Lower leg skin (tissue), 4 donors: ENCODE data around the gene CBL. TPM values are rescaled to one million over a fixed set of nuclear protein-coding genes. Genes with fewer than 3 reads are reported as not detected.
"Not testable (repeated sequence)": the region's sequence is repeated elsewhere in the genome, so short reads cannot be mapped to it uniquely, and the experiment has no call there.

Source experiments
- DNase-seq, 2 donors: peaks; one replicate each; pipeline ENCODE4 v3.0.0-alpha.2; 2019; ENCODE audit warnings: low spot score in 2 of 2
- H3K4me3 ChIP-seq: fragments of 200-600 bp; sonication (generic); 2 replicates; pipeline ENCODE4 v1.5.1; 2017; ENCODE audit warnings: mild to moderate bottlenecking, low read depth; ENCODE audit not compliant: poor library complexity, severe bottlenecking
- POLR2A ChIP-seq, 2 donors: fragments of 450-650 bp; IDR thresholded peaks; one replicate each; pipeline ENCODE4 v1.6.1; 2016 to 2017; ENCODE audit warnings: antibody characterized with exemption in 2 of 2, mild to moderate bottlenecking in 1 of 2, moderate library complexity in 1 of 2
- WGBS, 2 donors: methylation state at CpG; one replicate each; pipeline ENCODE4 v1.1.5; 2018; 5-methylcytosine and 5-hydroxymethylcytosine counted together
- intact Hi-C: fragments of 100-400 bp; cut with DNase I; formaldehyde crosslinking; loops from one replicate; pipeline ENCODE4 v1.15.0; 2023; ENCODE audit warnings: low total_unique reads
- total RNA-seq, 4 donors: library from RNA; depleted of rRNA; stranded (reverse); fragments of >200 nt; gene quantifications; one replicate each; pipeline ENCODE4 v1.1.0, GENCODE V29; 2016
- TF ChIP-seq, protein P1 (sequence below), 3 donors: fragments of 450-650 bp; IDR thresholded peaks; one replicate each; pipeline ENCODE4 v1.5.1; 2016; ENCODE audit warnings: antibody characterized with exemption in 3 of 3, mild to moderate bottlenecking in 3 of 3, moderate library complexity in 2 of 3

CBL gene
- total RNA-seq, 4 donors from 2014 or later, result 11.7 to 14.6 (median 14.0) TPM

DNA sequence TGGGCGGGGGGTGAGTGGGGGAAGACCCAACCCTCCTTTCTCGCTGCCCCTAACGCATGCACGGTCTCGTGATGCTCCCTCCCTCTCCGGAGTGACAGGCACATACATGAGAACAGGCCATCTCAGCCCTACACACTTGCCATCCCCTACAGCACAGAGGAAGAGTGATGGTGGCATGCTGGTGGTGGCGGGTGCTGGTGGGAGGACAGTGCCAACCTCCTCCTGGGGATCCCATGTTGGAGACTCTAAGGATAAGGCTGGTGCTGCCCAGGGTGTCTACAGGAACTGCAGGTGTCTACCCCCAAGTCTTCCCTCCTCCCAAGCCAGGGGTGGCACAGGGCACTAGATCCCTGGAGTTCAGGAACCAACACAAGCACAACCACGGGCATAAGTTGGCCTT is 44.3 kb upstream of the CBL start:
- no peak for DNase-seq
- TF ChIP-seq POLR2A (IDR thresholded peaks at IDR 0.05), result no peak
- TF ChIP-seq, protein P1, sequence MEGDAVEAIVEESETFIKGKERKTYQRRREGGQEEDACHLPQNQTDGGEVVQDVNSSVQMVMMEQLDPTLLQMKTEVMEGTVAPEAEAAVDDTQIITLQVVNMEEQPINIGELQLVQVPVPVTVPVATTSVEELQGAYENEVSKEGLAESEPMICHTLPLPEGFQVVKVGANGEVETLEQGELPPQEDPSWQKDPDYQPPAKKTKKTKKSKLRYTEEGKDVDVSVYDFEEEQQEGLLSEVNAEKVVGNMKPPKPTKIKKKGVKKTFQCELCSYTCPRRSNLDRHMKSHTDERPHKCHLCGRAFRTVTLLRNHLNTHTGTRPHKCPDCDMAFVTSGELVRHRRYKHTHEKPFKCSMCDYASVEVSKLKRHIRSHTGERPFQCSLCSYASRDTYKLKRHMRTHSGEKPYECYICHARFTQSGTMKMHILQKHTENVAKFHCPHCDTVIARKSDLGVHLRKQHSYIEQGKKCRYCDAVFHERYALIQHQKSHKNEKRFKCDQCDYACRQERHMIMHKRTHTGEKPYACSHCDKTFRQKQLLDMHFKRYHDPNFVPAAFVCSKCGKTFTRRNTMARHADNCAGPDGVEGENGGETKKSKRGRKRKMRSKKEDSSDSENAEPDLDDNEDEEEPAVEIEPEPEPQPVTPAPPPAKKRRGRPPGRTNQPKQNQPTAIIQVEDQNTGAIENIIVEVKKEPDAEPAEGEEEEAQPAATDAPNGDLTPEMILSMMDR (IDR thresholded peaks at IDR 0.05), result no peak
- intact Hi-C loops, result no loop called here
- 87% methylated on average over 8 of the region's 8 CpGs for WGBS, 2 donors
- H3K4me3 ChIP-seq, result no peak overlapping the region

DNA sequence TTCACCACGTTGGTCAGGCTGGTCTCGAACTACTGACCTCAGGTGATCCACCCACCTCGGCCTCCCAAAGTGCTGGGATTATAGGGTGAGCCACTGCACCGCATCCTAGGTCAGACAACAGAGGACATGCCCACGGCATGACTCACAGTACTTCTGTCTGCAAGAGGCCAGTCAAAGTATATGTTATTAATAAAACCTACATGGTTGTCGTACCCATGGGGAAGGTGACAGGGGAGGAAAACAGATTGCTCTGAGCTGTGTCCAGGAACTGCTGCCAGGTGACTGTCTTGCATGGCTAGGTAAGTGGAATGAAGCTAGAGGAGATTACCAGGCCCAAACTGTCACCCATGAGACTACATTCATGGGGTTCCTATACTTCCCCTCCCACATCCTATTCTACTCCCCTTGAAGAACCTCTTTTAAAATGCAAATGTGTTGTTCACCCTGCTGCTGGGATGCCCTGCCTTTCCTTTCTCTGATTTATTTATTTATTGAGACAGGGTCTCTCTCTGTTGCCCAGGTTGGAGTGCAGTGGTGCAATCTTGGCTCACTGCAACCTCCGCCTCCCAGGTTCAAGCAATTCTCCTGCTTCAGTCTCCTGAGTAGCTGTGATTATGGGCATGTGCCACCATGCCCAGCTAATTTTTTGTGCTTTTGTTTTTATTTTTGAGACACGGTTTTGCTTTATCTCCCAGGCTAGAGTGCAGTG is 39.6 kb upstream of the CBL start:
- TF ChIP-seq POLR2A (IDR thresholded peaks at IDR 0.05), result no peak
- TF ChIP-seq, protein P1 (IDR thresholded peaks at IDR 0.05), result no peak
- no peak overlapping the region for H3K4me3 ChIP-seq
- 59 to 61% methylated on average over 8 of the region's 8 CpGs for WGBS, 2 donors
- intact Hi-C loops, result loop anchor here (2.0 kb wide), 1 partner anchor 58 kb away; no protein-coding TSS in a partner anchor
- no peak for DNase-seq

DNA sequence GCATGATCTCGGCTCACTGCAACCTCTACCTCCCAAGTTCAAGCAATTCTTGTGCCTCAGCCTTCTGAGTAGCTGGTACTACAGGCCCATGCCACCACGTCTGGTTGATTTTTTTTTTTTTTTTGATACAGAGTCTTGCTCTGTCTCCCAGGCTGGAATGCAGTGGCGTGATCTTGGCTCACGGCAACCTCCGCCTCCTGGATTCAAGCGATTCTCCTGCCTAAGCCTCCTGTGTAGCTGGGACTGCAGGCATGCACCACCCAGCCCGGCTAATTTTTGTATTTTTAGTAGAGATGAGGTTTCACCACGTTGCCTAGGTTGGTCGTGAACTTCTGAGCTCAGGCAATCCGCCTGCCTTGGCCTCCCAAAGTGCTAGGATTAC is 39.1 kb upstream of the CBL start:
- intact Hi-C loops, result loop anchor here (2.0 kb wide), 1 partner anchor 58 kb away; no protein-coding TSS in a partner anchor
- WGBS, 2 donors, result 61 to 62% methylated on average over 10 of the region's 10 CpGs
- not testable (repeated sequence) for DNase-seq, H3K4me3 ChIP-seq

DNA sequence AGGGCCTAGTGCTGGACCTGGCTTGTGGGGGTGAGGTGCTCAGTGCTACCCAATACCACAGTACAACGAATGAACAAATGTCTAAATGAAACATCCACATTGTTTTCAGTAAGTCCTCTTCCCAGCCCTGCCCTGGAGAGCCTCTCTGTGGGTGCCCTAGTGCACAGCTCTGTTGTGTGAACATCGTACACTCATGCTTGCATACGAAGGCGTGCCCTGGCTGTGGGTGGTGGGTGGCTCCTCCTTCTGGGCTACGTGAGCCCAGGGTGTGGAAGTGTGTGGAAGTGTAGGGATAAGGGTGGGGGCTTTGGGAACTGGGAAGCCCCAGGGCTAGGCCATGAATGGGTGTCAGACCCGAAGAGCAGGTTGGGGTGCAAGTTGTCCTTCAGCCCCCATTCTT is 38.2 kb upstream of the CBL start:
- TF ChIP-seq POLR2A (IDR thresholded peaks at IDR 0.05), result no peak
- TF ChIP-seq, protein P1 (IDR thresholded peaks at IDR 0.05), result no peak
- peak in 1 of 2 donors; percentile 53 for DNase-seq
- WGBS, 2 donors, result 29 to 30% methylated on average over 6 of the region's 6 CpGs
- H3K4me3 ChIP-seq, result no peak overlapping the region
- intact Hi-C loops, result loop anchor here (2.0 kb wide), 1 partner anchor 59 kb away; no protein-coding TSS in a partner anchor

DNA sequence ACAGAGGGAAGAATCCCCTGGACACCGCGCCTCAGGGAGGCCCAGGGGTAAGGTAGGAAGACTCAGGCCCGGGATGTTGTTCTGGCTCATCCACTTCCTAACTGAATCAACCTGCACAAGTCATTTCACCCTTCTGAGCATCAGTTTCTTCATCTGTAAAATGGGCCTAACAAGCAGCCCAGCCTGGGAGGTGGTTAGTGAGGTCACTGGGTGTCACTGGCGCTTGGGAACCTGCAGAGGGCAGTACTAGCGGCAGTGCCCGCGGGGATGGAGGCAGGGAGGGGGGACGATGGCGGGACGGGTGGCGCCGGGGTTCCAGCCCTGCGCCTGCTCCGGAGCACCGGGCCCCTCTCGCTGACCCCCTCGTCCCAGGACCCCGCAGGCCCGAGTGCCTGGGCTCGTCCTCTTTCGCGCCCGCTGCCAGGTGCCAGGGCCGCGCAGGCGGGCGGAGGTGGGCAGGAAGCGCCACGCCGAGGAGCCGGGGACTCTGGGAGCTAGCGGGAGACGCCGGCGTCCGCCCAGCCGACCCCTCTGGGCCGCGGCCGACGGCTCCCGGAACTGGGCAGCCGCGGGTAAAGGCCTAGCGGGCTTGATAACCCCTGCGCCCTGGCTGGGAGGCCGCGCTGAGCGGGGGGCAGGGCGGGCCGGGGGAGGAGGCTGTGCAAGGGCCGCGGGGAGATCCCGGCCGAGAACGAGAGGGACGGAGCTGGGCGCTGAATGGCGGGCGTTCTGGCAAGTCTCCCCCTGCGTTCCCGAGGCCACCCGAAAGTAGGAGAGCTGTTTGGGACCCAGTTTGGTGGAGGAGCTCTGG is 37.5 kb upstream of the CBL start, which contains the start of gene NLRX1:
TSS of gene NLRX1 (plus strand) at position 255 of the 811 bp plus-strand sequence. CDS start 2,679 bp downstream, outside the sequence.
- TF ChIP-seq POLR2A (IDR thresholded peaks at IDR 0.05), result no peak
- TF ChIP-seq, protein P1 (IDR thresholded peaks at IDR 0.05), result peak in 1 of 3 donors; percentile 73
- intact Hi-C loops, result no loop called here
- WGBS, 2 donors, result 3 to 6% methylated on average over 30 to 63 of the region's 63 CpGs
- peak; percentile 79 to 96 for DNase-seq
- H3K4me3 ChIP-seq, result peak within 1 kb of the TSS; percentile 74

DNA sequence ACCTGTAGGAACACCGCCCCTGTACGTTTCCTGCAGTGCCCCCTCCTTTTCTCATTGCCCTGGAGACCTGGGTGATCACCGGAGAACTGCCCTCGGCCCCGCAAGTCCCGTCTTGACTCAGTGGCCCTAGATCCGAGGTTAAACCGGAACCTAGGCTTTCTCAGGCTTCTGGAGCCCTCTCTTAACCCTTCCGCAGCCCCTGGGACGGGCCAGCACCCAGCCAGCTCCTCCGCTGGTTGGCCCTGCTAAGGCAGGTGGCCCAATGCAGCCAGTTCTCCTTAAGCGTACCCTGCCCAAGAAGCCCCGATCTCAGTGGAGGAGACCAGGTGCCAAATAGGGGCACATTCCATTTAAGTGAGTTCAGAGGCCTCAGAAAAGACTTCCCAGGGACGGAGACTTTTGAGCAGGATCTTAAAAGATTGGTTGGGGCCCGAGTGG is 36.8 kb upstream of the CBL start:
- WGBS, 2 donors, result 5 to 8% methylated on average over 15 of the region's 15 CpGs
- TF ChIP-seq, protein P1 (IDR thresholded peaks at IDR 0.05), result no peak
- TF ChIP-seq POLR2A (IDR thresholded peaks at IDR 0.05), result no peak
- no peak for DNase-seq
- intact Hi-C loops, result no loop called here
- H3K4me3 ChIP-seq, result peak overlapping the region; percentile 74
